PC-9 (cell line): ENCODE results near the gene KCNE2.
"Not testable (repeated sequence)": the region's sequence is repeated elsewhere in the genome, so short reads cannot be mapped to it uniquely, and the experiment has no call there.

Source experiments
- EZH2 ChIP-seq: fragments of 200-600 bp; sonication (generic); IDR thresholded peaks from 2 replicates; pipeline ENCODE4 v1.8.0; 2017; ENCODE audit warnings: antibody characterized with exemption, low read depth
- TF ChIP-seq, protein P1 (sequence below): fragments of 200-600 bp; sonication (generic); conservative IDR thresholded peaks from 2 replicates; pipeline ENCODE4 v1.6.1; 2017; ENCODE audit warnings: mixed run types, antibody characterized with exemption, mild to moderate bottlenecking, moderate library complexity

- TF ChIP-seq, protein P1, sequence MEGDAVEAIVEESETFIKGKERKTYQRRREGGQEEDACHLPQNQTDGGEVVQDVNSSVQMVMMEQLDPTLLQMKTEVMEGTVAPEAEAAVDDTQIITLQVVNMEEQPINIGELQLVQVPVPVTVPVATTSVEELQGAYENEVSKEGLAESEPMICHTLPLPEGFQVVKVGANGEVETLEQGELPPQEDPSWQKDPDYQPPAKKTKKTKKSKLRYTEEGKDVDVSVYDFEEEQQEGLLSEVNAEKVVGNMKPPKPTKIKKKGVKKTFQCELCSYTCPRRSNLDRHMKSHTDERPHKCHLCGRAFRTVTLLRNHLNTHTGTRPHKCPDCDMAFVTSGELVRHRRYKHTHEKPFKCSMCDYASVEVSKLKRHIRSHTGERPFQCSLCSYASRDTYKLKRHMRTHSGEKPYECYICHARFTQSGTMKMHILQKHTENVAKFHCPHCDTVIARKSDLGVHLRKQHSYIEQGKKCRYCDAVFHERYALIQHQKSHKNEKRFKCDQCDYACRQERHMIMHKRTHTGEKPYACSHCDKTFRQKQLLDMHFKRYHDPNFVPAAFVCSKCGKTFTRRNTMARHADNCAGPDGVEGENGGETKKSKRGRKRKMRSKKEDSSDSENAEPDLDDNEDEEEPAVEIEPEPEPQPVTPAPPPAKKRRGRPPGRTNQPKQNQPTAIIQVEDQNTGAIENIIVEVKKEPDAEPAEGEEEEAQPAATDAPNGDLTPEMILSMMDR = not testable (repeated sequence)
- not testable (repeated sequence) for TF ChIP-seq EZH2
Observed at GRCh38 chr21:34417448-34418077, 53.8 kb downstream of the KCNE2 start.
